GM19452 (cell line): ENCODE measurements around the gene PKNOX2.

ENCODE experiments used
- ATAC-seq: cut with Tn5 transposase; IDR thresholded peaks from one replicate; pipeline ENCODE4 v1.9.1; 2021; ENCODE audit not compliant: unreplicated experiment

The PKNOX2 gene

DNA sequence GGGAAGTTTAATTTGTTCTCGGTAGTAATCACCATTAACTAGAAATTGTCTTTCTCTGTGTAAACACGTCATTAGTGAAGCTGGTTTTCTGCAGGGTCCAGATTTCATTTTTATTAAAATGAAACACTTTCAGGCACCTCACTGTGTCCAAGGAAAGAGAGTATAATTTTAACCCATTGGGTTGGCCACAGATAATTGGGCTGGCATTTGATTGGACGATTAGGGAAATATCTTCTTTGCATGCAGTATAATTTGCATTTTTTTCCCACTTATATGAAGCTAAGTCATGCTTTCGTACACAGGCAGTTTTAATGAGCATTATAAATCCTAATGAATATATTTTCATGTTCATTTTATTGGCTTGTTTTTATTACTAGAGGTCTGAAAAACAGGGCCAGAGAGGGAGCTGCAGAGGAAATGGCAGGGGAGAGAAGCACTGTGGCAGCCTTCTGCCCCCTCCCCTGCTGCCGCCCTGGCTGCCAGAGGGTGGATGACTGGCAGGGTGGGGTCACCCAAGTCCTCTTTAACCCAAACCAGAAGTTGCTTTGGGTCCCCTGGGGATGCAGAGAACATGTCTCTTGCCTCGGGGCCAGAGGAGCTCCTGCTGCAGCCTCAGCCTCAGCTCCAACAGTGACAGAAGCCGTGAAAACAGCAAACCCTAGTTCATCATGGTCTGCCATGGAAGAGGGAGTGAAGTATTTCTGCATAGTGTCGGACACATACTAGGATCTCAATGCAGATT lies 93.9 kb downstream of the PKNOX2 start:
- ATAC-seq: no peak

GRCh38 chr11:125261588-125261987 lies 97.0 kb downstream of the PKNOX2 start:
- ATAC-seq: no peak

DNA sequence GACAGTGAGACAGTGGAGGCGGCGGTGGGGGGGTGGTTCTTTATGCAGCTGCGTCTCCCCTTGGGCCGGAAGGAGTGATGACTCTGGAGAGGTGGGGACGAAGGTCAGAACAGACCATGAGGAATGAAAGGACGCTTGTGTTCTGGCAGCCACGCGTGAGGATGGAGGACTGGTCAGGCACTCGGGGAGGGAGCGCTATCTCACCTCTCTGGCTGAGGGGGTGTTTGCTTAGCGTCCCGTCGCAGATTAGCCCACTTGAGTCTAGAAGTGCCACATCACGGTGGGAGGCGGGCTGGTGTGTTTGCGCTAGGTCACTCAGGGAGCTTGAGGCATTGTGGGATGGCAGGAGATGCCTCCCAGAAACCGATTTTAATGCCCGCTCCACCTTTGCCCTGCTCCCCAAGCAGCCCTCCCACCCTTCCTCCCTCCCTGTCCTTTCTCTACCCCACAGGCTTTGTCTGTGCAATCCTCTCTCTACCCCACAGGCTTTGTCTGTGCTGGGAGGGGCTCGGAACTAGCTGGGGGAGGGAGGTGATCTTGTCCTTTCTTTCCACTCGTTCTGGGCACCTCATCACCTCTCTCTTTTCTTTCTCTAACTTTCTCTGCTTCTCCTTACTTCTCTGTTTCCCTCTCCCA lies 97.8 kb downstream of the PKNOX2 start:
- no peak for ATAC-seq

GRCh38 chr11:125262830-125263218 lies 98.3 kb downstream of the PKNOX2 start:
- ATAC-seq: no peak

- no peak for ATAC-seq
These were observed 98.8 kb downstream of the PKNOX2 start for GRCh38 chr11:125263268-125263790.

GRCh38 chr11:125264100-125265022 lies 99.8 kb downstream of the PKNOX2 start:
- ATAC-seq: no peak

- ATAC-seq: no peak
These were observed 103.0 kb downstream of the PKNOX2 start for GRCh38 chr11:125267548-125267947.

- ATAC-seq: no peak
These were observed 104.1 kb downstream of the PKNOX2 start for GRCh38 chr11:125268611-125269010.

- no peak for ATAC-seq
These were observed 105.6 kb downstream of the PKNOX2 start for GRCh38 chr11:125270106-125270505.

DNA sequence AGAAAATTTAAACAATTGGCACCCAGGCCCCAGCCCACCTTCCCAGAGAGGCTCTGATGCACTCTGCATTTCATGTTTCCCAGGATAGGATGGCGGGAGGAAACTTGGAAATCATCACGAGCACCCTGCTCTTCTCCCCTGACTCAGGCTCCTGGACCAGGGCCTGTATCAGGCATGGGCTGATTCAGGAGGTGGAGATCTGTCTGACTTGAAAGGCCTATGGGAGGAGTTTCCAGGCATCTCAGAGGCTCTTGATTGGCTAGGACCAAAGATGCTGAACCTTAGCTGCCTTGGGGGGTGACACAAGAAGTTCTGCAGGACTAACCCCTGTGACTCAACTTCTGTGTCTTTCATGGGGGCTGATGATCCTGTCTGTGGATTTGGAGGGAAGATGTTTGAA lies 106.2 kb downstream of the PKNOX2 start:
- ATAC-seq: no peak

- ATAC-seq: no peak
These were observed 107.0 kb downstream of the PKNOX2 start for GRCh38 chr11:125271483-125272091.

DNA sequence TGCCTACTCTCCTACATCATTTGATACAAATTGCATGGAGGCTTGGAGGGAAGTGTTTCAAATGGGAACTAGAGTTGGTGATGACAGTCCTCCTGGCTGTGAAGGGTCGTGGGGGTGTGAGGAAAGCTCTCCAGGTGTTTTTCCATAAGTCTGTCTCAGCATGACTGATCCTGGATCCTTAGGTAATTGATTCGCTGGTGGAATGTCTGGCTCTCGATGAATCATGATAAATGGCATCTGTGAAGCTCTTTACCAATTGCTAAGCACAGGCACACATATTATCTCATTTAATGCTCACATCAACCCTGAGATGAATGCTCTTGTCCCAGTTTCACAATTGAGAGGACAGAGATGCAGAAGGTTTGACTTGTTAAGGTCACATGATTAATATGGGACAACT lies 107.5 kb downstream of the PKNOX2 start:
- no peak for ATAC-seq

DNA sequence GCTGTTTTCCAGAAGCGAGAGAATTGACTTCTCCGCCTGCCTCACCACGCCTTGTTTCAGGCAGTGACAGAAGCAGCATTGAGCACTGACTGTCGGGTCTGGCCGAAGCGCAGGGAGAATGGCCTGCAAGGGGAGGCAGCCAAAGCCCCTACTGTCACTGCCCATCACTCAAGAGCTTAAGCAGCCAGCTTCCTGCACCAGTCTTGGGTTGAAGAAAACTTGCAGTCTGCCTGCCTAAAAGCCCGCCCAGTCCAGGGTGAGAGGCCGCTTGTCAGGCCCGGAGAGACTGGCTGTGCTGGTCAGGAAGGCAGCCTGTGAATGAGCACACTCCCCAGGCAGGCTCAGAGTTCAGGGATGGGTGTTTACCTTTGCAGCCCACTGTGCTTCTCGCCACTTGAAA lies 108.3 kb downstream of the PKNOX2 start:
- no peak for ATAC-seq

DNA sequence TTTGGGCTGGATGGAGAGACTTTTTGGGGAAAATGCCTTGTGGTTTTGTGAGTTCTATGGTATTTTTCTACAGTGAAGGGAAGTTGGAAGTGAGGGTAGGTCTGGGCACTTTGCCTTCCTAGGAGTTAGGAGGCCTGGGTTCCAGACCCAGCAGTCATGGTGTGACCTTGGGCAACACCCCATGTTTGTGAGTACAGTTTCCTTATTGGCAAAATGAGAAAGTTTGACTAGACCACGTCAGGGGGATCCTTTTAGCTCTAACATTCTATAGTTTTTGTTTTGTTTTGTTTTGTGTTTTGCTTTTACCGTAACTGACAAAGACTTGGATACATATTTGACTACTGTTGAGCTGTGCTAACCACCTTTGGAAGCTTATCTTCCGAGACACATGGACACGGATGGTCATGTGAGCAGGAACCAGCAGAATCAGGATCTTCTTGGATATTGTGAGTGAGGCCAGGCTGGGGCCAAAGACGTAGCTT lies 109.0 kb downstream of the PKNOX2 start:
- no peak for ATAC-seq

- no peak for ATAC-seq
These were observed 109.8 kb downstream of the PKNOX2 start for GRCh38 chr11:125274309-125274708.

- ATAC-seq: no peak
These were observed 110.2 kb downstream of the PKNOX2 start for GRCh38 chr11:125274774-125275173.

- no peak for ATAC-seq
These were observed 111.5 kb downstream of the PKNOX2 start for GRCh38 chr11:125275905-125276618.

DNA sequence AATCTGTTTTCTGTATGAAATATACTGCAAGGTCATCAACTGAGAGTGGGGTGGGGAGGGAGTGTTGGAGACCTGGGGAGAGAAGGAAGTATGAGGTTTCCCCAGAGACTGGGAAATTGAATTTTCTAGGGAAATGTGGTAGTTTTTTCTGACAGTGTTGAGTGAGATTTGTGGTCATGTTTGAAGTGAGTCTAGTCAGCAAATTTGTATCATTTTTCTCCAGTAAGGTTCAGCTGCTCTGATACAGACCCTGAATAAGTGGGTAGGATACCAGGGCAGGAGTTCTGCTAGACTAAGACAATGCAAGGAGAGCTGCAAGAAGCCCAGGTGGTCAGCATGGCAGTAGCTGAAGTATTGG lies 112.0 kb downstream of the PKNOX2 start:
- ATAC-seq: no peak

DNA sequence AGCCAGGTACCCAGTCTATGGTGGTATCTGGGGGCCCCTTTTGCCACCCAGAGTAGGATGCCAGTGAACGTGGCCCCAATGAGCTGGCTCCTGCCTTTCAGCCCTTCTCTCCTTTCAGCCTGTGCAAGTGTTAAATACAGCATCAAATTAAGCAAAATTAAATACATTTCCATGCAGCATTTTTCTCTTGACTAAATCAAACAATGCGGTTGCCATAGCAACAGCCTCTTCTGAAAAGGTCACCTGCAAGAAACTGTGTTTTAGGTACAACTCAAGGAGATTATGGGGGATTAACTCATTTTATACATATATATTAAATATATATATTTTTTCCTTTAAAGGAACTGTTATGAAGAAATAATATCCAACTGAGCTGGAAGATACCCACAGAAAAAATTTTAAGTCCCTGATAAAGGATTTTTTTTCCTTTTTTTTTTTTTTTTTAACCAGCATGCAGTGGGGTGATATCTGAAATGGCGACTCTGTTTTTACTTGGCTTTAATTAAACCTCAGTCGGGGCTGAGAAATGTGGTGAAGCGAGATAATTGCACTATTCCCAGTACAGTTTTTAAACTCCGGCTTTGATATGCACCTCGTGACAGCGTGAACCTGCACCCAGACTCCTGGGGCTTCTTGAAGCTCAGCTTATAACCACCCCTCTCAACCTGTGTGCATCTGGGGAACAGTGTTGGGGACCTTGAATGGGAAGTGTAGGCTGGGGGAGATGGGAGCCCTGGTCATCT lies 115.3 kb downstream of the PKNOX2 start:
- ATAC-seq: no peak

DNA sequence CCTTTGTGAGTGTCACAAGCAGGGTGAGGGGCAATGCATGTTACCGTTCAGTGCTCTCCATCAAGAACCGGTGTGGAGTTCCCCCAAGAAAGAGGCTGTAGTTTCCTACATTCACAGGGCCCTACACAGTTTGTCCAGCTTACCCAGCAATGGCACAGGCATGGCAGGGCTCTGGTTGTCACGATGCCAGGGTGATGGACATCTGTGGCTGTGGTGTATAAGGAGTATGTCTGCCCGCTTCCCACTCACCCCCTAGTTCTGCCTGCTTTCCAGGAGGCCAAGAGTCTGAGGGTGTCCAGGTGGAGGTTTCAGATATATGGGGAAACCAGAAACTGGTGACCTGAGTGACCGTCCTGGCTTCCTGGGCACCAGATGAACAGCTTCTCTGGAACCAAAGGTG lies 116.1 kb downstream of the PKNOX2 start:
- ATAC-seq: no peak
